Breast epithelium (tissue), 3 donors: ENCODE measurements around the gene GTPBP8.

Source experiments
- CTCF ChIP-seq, 3 donors: fragments of 450-650 bp; IDR thresholded peaks; one replicate each; pipeline ENCODE4 v1.5.1; 2016 to 2017; ENCODE audit warnings: antibody characterized with exemption in 3 of 3, mild to moderate bottlenecking in 3 of 3, moderate library complexity in 3 of 3
- POLR2A ChIP-seq: fragments of 450-650 bp; IDR thresholded peaks from one replicate; pipeline ENCODE4 v1.6.1; 2016; ENCODE audit warnings: antibody characterized with exemption, mild to moderate bottlenecking, moderate library complexity
- POLR2AphosphoS5 ChIP-seq, 3 donors: sonication (generic); formaldehyde crosslinking; IDR thresholded peaks; one replicate each; pipeline ENCODE4 v1.6.1; 2017; ENCODE audit warnings: antibody characterized with exemption in 3 of 3

DNA sequence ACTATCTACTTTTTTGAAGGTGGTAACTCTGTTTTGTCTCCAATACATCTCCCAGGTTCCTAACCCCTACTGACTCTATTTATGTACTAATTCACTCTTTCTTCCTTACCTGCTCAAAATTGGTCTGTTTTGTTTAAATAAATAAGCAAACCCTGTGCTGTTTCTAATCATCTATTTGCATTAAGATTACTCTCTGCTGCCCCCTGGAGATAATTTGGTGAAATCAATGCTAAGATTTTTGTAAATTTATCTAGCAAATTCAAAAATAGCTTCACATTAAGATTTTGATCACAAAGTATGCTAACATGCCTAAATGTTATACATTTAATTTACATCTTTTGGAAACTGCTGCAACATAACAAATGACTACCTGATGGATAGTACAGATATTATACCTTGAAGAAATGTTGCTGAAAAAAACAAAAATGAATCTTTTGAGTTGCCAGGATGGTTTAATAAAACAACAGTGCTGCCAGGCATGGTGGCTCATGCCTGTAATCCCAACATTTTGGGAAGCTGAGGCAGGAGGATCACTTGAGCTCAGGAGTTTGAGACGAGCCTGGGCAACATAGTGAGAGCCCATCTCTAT is 11.4 kb upstream of the GTPBP8 start:
- TF ChIP-seq CTCF (IDR thresholded peaks at IDR 0.05) (peak; percentile 13 to 69 (median 43)), POLR2A (no peak), POLR2AphosphoS5 (IDR thresholded peaks at IDR 0.05) (no peak)
